Measurements from ENCODE around the gene MLX.

- TF ChIP-seq, protein P1, sequence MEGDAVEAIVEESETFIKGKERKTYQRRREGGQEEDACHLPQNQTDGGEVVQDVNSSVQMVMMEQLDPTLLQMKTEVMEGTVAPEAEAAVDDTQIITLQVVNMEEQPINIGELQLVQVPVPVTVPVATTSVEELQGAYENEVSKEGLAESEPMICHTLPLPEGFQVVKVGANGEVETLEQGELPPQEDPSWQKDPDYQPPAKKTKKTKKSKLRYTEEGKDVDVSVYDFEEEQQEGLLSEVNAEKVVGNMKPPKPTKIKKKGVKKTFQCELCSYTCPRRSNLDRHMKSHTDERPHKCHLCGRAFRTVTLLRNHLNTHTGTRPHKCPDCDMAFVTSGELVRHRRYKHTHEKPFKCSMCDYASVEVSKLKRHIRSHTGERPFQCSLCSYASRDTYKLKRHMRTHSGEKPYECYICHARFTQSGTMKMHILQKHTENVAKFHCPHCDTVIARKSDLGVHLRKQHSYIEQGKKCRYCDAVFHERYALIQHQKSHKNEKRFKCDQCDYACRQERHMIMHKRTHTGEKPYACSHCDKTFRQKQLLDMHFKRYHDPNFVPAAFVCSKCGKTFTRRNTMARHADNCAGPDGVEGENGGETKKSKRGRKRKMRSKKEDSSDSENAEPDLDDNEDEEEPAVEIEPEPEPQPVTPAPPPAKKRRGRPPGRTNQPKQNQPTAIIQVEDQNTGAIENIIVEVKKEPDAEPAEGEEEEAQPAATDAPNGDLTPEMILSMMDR (IDR thresholded peaks at IDR 0.05): peak in 3 of 7 experiments; percentile 3 to 31 (median 25)
- TF ChIP-seq POLR2A (IDR thresholded peaks at IDR 0.05): no peak
Observed at GRCh38 chr17:42563543-42563942, 3.4 kb upstream of the MLX start.
